OCI-LY1 (cell line): Measurements from ENCODE around the gene CDKL4.

Experiments used
- EZH2 ChIP-seq: fragments of 200-600 bp; sonication (generic), shearing (Covaris generic); IDR thresholded peaks from 2 replicates; pipeline ENCODE4 v1.8.0; 2017; ENCODE audit warnings: borderline replicate concordance, mixed run types, mild to moderate bottlenecking, antibody characterized with exemption, low read length, moderate library complexity, mixed read lengths
- TF ChIP-seq, protein P1 (sequence below): fragments of 200-600 bp; sonication (generic), shearing (Covaris generic); IDR thresholded peaks from 2 replicates; pipeline ENCODE4 v1.5.1; 2017; ENCODE audit warnings: mild to moderate bottlenecking, antibody characterized with exemption, low read length, moderate library complexity, mixed read lengths

- TF ChIP-seq, protein P1, sequence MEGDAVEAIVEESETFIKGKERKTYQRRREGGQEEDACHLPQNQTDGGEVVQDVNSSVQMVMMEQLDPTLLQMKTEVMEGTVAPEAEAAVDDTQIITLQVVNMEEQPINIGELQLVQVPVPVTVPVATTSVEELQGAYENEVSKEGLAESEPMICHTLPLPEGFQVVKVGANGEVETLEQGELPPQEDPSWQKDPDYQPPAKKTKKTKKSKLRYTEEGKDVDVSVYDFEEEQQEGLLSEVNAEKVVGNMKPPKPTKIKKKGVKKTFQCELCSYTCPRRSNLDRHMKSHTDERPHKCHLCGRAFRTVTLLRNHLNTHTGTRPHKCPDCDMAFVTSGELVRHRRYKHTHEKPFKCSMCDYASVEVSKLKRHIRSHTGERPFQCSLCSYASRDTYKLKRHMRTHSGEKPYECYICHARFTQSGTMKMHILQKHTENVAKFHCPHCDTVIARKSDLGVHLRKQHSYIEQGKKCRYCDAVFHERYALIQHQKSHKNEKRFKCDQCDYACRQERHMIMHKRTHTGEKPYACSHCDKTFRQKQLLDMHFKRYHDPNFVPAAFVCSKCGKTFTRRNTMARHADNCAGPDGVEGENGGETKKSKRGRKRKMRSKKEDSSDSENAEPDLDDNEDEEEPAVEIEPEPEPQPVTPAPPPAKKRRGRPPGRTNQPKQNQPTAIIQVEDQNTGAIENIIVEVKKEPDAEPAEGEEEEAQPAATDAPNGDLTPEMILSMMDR: no peak
- no peak for TF ChIP-seq EZH2
Measured at GRCh38 chr2:39139511-39140237, 104.1 kb downstream of the CDKL4 start.
